Ishikawa (cell line): ENCODE measurements around the gene PCNT.

ENCODE experiments used
- CEBPB ChIP-seq: IDR thresholded peaks from 2 replicates; pipeline ENCODE4 v1.6.1; 2012
- CREB1 ChIP-seq: IDR thresholded peaks from 2 replicates; pipeline ENCODE4 v1.6.1; 2012; ENCODE audit warnings: low read depth
- EGR1 ChIP-seq: IDR thresholded peaks from 2 replicates; pipeline ENCODE4 v1.6.1; 2012
- EP300 ChIP-seq: IDR thresholded peaks from 2 replicates; pipeline ENCODE4 v1.6.1; 2012; ENCODE audit warnings: borderline replicate concordance
- FOXM1 ChIP-seq: IDR thresholded peaks from 2 replicates; pipeline ENCODE4 v1.6.1; 2012; ENCODE audit warnings: low read depth, borderline replicate concordance
- MAX ChIP-seq: IDR thresholded peaks from 2 replicates; pipeline ENCODE4 v1.6.1; 2012
- NFIC ChIP-seq: IDR thresholded peaks from 2 replicates; pipeline ENCODE4 v1.6.1; 2012
- RAD21 ChIP-seq: IDR thresholded peaks from 2 replicates; pipeline ENCODE4 v1.6.1; 2012; ENCODE audit warnings: low read depth
- REST ChIP-seq: IDR thresholded peaks from 2 replicates; pipeline ENCODE4 v1.6.1; 2012; ENCODE audit warnings: low read depth, mild to moderate bottlenecking
- TCF12 ChIP-seq: IDR thresholded peaks from 2 replicates; pipeline ENCODE4 v1.6.1; 2012; ENCODE audit warnings: low read depth
- USF1 ChIP-seq: IDR thresholded peaks from 2 replicates; pipeline ENCODE4 v1.6.1; 2012

GRCh38 chr21:46295177-46295770 lies 28.7 kb upstream of the PCNT start:
- TF ChIP-seq CEBPB (no peak), CREB1 (no peak), EP300 (no peak), TCF12 (no peak), MAX (no peak), EGR1 (no peak), REST (no peak), USF1 (no peak), RAD21 (no peak), FOXM1 (no peak), NFIC (no peak)
